Measurements from ENCODE around the gene UBL7. TPM values are rescaled to one million over a fixed set of nuclear protein-coding genes. Genes with fewer than 3 reads are reported as not detected.

The UBL7 gene
- total and polyA plus RNA-seq, 2 of the 8 experiments (the other 6 are each of a cell fraction or from before 2014, with no cell fraction given): 71.5 to 183 TPM

- H2BK5ac ChIP-seq (ENCODE audit: low read depth, low read length): no peak overlapping the region
- H4K20me1 ChIP-seq (replicated peaks in 1 of 2; ENCODE audit: control insufficient read depth in 1 of 2, insufficient read depth in 2 of 2, low read length in 2 of 2): peaks cover 10 to 20% of the 10 kb centered on the region in 2 experiments
- no peak overlapping the region for H2BK20ac ChIP-seq (ENCODE audit: low read length)
- POLR2A ChIA-PET (ENCODE audit: partially characterized antibody): interaction anchor here (1.0 to 1.7 kb wide), 5 partner anchors 10 to 50 kb away, joined by 3 to 8 read pairs (median 5); no protein-coding TSS in a partner anchor
- peaks cover 0 to 22% of the 10 kb centered on the region in 2 experiments; a peak in 2 of 4 replicates for H3K79me2 ChIP-seq (ENCODE audit: control insufficient read depth in 1 of 2, insufficient read depth in 2 of 2, low read length in 2 of 2)
- H3K23me2 ChIP-seq (ENCODE audit: low read depth, low read length): peaks cover 16% of the 10 kb centered on the region; the same call in 1 of the 2 replicates
- no peak overlapping the region for H2BK15ac ChIP-seq (ENCODE audit: low read length)
- H3K27me3 ChIP-seq (replicated peaks in 1 of 4; ENCODE audit: control insufficient read depth in 3 of 4, extremely low read depth in 1 of 4, insufficient read depth in 3 of 4, low read length in 3 of 4): peaks cover 0 to 14% (median 10%) of the 10 kb centered on the region in 4 experiments; a peak in 5 of 7 replicates
- no peak overlapping the region for H2BK120ac ChIP-seq (replicated peaks; ENCODE audit: low read depth, low read length)
- peak overlapping the region; percentile 25; the same call in 1 of the 2 replicates for H2AK5ac ChIP-seq (ENCODE audit: low read depth, low read length)
- peaks cover 3% of the 10 kb centered on the region for H3K79me1 ChIP-seq (ENCODE audit: low read depth, low read length)
- no peak overlapping the region for H3K18ac ChIP-seq (ENCODE audit: extremely low read depth, low read length)
- 0 out of 2 replicates have a peak overlapping the region, but pooled peaks have one; percentile 1 for H2BK12ac ChIP-seq (ENCODE audit: low read depth, low read length)
- peaks cover 0 to 12% (median 7%) of the 10 kb centered on the region in 4 experiments; a peak in 6 of 7 replicates for H3K4me1 ChIP-seq (replicated peaks in 1 of 4; ENCODE audit: control insufficient read depth in 3 of 4, insufficient read depth in 4 of 4, low read length in 3 of 4)
- no peaks in the 10 kb centered on the region for H3K9me3 ChIP-seq (ENCODE audit: insufficient read depth in 2 of 2, low read depth in 1 of 2, low read length in 1 of 2)
- H4K91ac ChIP-seq (replicated peaks; ENCODE audit: insufficient read length, low read length): no peak overlapping the region
- DNase-seq (ENCODE audit: low read depth in 1 of 2, low spot score in 2 of 2) (no peak), FAIRE-seq (no peak)
- H3K56ac ChIP-seq (replicated peaks; ENCODE audit: insufficient read length, low read depth, low read length): no peak overlapping the region
- 36% methylated on average over 21 of the region's 21 CpGs; no CpG with 5 or more reads in 1 of the 2 experiments for WGBS, 2 experiments (ENCODE audit: extremely low coverage in 1 of 2, insufficient coverage in 1 of 2, insufficient read length in 1 of 2, insufficient replicate concordance in 2 of 2, low coverage in 1 of 2, low lambda C conversion rate in 2 of 2, missing lambda C conversion rate in 1 of 2)
- CTCF ChIA-PET (ENCODE audit: partially characterized antibody): interaction anchor here (0.9 to 41.3 kb wide), 9 partner anchors 7 to 102 kb away, joined by 3 to 1311 read pairs (median 6); partner anchors contain the start of genes CYP11A1 and UBL7
- no peak overlapping the region for H4K5ac ChIP-seq (ENCODE audit: insufficient read length, low read depth, low read length)
- no peak overlapping the region for H3K9ac ChIP-seq (replicated peaks in 1 of 4; ENCODE audit: extremely low read depth in 1 of 4, low read depth in 3 of 4, low read length in 3 of 4)
- peak overlapping the region; percentile 70 to 89 (median 76) for H3K4me3 ChIP-seq (ENCODE audit: extremely low read depth in 1 of 4, insufficient read depth in 2 of 4, low read depth in 3 of 4, low read length in 4 of 4)
- H3K27ac ChIP-seq (ENCODE audit: low read depth, low read length): no peak overlapping the region
- H4K8ac ChIP-seq (ENCODE audit: extremely low read depth, insufficient read depth, low read length): peak overlapping the region; percentile 69
- no peaks in the 10 kb centered on the region for H3K36me3 ChIP-seq (ENCODE audit: control insufficient read depth in 2 of 4, insufficient read depth in 4 of 4, low read length in 3 of 4)
- H3K14ac ChIP-seq (ENCODE audit: insufficient read length): no peak overlapping the region
- TF ChIP-seq KDM1A (IDR thresholded peaks at IDR 0.05; ENCODE audit: borderline replicate concordance, low read length): no peak
- TF ChIP-seq EP300 (IDR thresholded peaks at IDR 0.05; ENCODE audit: borderline replicate concordance in 1 of 2, low read depth in 2 of 2, low read length in 2 of 2): no peak
- H3K4ac ChIP-seq (replicated peaks; ENCODE audit: insufficient read length, low read depth, low read length): no peak overlapping the region
- H3K23ac ChIP-seq (ENCODE audit: insufficient read length): no peak overlapping the region
- H3K4me2 ChIP-seq (ENCODE audit: insufficient read depth in 1 of 2, low read depth in 2 of 2, low read length in 2 of 2): peak overlapping the region; percentile 75 to 90
- no peak overlapping the region for H2AFZ ChIP-seq (ENCODE audit: low read length)
Observed at GRCh38 chr15:74432271-74432967, 28.5 kb downstream of the UBL7 start.

All from H1 (cell line).